Vagina (tissue), 2 donors: ENCODE results near the gene FLVCR1.

Source experiments
- CTCF ChIP-seq, 3 experiments: fragments of 450-650 bp in 2 of 3; fragments of 200-600 bp in 1 of 3; sonication (generic) in 1 of 3; IDR thresholded peaks; one replicate each; pipeline ENCODE4 v1.5.1; 2017 to 2019; ENCODE audit warnings: antibody characterized with exemption in 3 of 3, mild to moderate bottlenecking in 2 of 3, moderate library complexity in 2 of 3
- POLR2AphosphoS5 ChIP-seq, 2 donors: sonication (generic); formaldehyde crosslinking; IDR thresholded peaks; one replicate each; pipeline ENCODE4 v1.9.0; 2017; ENCODE audit warnings: antibody characterized with exemption in 2 of 2, mild to moderate bottlenecking in 2 of 2, low read depth in 1 of 2; ENCODE audit not compliant: insufficient read depth in 1 of 2

DNA sequence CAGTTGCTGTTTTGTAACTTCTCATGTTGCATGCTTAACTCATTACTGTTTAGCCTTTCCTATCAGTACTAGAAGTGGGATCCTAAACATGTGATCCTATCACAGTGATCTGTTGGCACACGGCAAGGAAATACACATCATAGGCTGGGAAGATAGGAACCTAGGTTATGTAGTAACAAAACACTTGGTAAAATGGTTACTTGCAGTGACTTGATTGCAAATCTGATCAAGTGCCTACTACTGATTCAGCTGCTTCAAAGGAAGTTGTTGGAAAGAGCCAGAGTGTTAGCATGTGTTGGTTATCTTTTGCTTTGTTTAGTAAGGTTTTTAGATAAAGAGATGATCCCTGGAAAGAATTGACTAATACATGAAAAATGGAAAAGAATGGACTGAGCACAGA, 83.4 kb downstream of the FLVCR1 start:
- no peak for TF ChIP-seq POLR2AphosphoS5 (IDR thresholded peaks at IDR 0.05; ENCODE audit: insufficient read depth in 1 of 2, low read depth in 1 of 2)
- TF ChIP-seq CTCF (IDR thresholded peaks at IDR 0.05) = no peak
